Measurements from ENCODE around the gene TM9SF1. TPM values are rescaled to one million over a fixed set of nuclear protein-coding genes. Genes with fewer than 3 reads are reported as not detected.

TM9SF1 gene
- total and polyA plus RNA-seq, 2 of the 13 experiments (the other 11 are each of a cell fraction or from before 2014, with no cell fraction given) = 83.2 to 110 TPM

- TF ChIP-seq, protein P1, sequence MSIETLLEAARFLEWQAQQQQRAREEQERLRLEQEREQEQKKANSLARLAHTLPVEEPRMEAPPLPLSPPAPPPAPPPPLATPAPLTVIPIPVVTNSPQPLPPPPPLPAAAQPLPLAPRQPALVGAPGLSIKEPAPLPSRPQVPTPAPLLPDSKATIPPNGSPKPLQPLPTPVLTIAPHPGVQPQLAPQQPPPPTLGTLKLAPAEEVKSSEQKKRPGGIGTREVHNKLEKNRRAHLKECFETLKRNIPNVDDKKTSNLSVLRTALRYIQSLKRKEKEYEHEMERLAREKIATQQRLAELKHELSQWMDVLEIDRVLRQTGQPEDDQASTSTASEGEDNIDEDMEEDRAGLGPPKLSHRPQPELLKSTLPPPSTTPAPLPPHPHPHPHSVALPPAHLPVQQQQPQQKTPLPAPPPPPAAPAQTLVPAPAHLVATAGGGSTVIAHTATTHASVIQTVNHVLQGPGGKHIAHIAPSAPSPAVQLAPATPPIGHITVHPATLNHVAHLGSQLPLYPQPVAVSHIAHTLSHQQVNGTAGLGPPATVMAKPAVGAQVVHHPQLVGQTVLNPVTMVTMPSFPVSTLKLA (IDR thresholded peaks at IDR 0.05) = no peak
- TF ChIP-seq PHF21A (CRISPR knock-in tag; IDR thresholded peaks at IDR 0.05) (no peak; the same call in 1 of the 2 replicates), ZNF670 (CRISPR knock-in tag; IDR thresholded peaks at IDR 0.05; ENCODE audit: borderline replicate concordance) (no peak), ZMYM2 (CRISPR knock-in tag; IDR thresholded peaks at IDR 0.05) (no peak), ZNF724P (CRISPR knock-in tag; IDR thresholded peaks at IDR 0.05; ENCODE audit: borderline replicate concordance) (no peak), ELK4 (CRISPR knock-in tag; IDR thresholded peaks at IDR 0.05; ENCODE audit: borderline replicate concordance) (no peak), CENPX (CRISPR knock-in tag; IDR thresholded peaks at IDR 0.05) (no peak), NFE2 (CRISPR knock-in tag; IDR thresholded peaks at IDR 0.05) (no peak), ZNF557 (CRISPR knock-in tag; IDR thresholded peaks at IDR 0.05) (no peak; the same call in 1 of the 2 replicates), HNF4A (CRISPR knock-in tag; IDR thresholded peaks at IDR 0.05) (peak; percentile 7; the same call in 1 of the 2 replicates), ZNF816 (CRISPR knock-in tag; IDR thresholded peaks at IDR 0.05; ENCODE audit: borderline replicate concordance) (no peak), SRSF1 (optimal IDR thresholded peaks at IDR 0.05; ENCODE audit: low read depth, low read length) (no peak), ZNF839 (CRISPR knock-in tag; IDR thresholded peaks at IDR 0.05; ENCODE audit: borderline replicate concordance) (no peak; the same call in 1 of the 2 replicates), NR2F6 (IDR thresholded peaks at IDR 0.05) (peak; percentile 26; the same call in 1 of the 2 replicates), NR2F6 (CRISPR knock-in tag; IDR thresholded peaks at IDR 0.05) (no peak), SP2 (CRISPR knock-in tag; IDR thresholded peaks at IDR 0.05) (no peak), SSRP1 (CRISPR knock-in tag; IDR thresholded peaks at IDR 0.05) (no peak), HMG20B (CRISPR knock-in tag; conservative IDR thresholded peaks at IDR 0.05) (no peak)
- TF ChIP-seq, protein P2, sequence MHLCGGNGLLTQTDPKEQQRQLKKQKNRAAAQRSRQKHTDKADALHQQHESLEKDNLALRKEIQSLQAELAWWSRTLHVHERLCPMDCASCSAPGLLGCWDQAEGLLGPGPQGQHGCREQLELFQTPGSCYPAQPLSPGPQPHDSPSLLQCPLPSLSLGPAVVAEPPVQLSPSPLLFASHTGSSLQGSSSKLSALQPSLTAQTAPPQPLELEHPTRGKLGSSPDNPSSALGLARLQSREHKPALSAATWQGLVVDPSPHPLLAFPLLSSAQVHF (CRISPR knock-in tag; IDR thresholded peaks at IDR 0.05) = no peak
- TF ChIP-seq, protein P3, sequence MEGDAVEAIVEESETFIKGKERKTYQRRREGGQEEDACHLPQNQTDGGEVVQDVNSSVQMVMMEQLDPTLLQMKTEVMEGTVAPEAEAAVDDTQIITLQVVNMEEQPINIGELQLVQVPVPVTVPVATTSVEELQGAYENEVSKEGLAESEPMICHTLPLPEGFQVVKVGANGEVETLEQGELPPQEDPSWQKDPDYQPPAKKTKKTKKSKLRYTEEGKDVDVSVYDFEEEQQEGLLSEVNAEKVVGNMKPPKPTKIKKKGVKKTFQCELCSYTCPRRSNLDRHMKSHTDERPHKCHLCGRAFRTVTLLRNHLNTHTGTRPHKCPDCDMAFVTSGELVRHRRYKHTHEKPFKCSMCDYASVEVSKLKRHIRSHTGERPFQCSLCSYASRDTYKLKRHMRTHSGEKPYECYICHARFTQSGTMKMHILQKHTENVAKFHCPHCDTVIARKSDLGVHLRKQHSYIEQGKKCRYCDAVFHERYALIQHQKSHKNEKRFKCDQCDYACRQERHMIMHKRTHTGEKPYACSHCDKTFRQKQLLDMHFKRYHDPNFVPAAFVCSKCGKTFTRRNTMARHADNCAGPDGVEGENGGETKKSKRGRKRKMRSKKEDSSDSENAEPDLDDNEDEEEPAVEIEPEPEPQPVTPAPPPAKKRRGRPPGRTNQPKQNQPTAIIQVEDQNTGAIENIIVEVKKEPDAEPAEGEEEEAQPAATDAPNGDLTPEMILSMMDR (CRISPR knock-in tag; IDR thresholded peaks at IDR 0.05) = peak; percentile 62
- TF ChIP-seq, protein P4, sequence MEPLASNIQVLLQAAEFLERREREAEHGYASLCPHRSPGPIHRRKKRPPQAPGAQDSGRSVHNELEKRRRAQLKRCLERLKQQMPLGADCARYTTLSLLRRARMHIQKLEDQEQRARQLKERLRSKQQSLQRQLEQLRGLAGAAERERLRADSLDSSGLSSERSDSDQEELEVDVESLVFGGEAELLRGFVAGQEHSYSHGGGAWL (CRISPR knock-in tag; IDR thresholded peaks at IDR 0.05) = no peak
- TF ChIP-seq, protein P5, sequence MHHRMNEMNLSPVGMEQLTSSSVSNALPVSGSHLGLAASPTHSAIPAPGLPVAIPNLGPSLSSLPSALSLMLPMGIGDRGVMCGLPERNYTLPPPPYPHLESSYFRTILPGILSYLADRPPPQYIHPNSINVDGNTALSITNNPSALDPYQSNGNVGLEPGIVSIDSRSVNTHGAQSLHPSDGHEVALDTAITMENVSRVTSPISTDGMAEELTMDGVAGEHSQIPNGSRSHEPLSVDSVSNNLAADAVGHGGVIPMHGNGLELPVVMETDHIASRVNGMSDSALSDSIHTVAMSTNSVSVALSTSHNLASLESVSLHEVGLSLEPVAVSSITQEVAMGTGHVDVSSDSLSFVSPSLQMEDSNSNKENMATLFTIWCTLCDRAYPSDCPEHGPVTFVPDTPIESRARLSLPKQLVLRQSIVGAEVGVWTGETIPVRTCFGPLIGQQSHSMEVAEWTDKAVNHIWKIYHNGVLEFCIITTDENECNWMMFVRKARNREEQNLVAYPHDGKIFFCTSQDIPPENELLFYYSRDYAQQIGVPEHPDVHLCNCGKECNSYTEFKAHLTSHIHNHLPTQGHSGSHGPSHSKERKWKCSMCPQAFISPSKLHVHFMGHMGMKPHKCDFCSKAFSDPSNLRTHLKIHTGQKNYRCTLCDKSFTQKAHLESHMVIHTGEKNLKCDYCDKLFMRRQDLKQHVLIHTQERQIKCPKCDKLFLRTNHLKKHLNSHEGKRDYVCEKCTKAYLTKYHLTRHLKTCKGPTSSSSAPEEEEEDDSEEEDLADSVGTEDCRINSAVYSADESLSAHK (CRISPR knock-in tag; IDR thresholded peaks at IDR 0.05; ENCODE audit: borderline replicate concordance) = no peak
Observed at GRCh38 chr14:24241829-24242443, 46.7 kb upstream of the TM9SF1 start (continued).
